Uterus (tissue), 4 donors: ENCODE measurements around the gene IL17B. TPM values are rescaled to one million over a fixed set of nuclear protein-coding genes. Genes with fewer than 3 reads are reported as not detected.

ENCODE experiments used
- DNase-seq, 2 donors: peaks; one replicate each; pipeline ENCODE4 v3.0.0-alpha.2; 2019 to 2020
- H3K27ac ChIP-seq, 2 donors: fragments of 200-600 bp; sonication (generic); 1 replicate in 1 of 2; 2 replicates in 1 of 2; pipeline ENCODE4 v1.5.1; 2016 to 2018
- H3K27me3 ChIP-seq, 2 donors: fragments of 200-600 bp; sonication (generic); one replicate each; pipeline ENCODE4 v1.5.1; 2018 to 2019; ENCODE audit warnings: control low read depth in 1 of 2
- H3K36me3 ChIP-seq, 2 donors: fragments of 200-600 bp; sonication (generic); one replicate each; pipeline ENCODE4 v1.5.1; 2019; ENCODE audit warnings: control low read depth in 1 of 2
- H3K4me1 ChIP-seq, 2 donors: fragments of 200-600 bp; sonication (generic); one replicate each; pipeline ENCODE4 v1.5.1; 2018 to 2019; ENCODE audit warnings: control low read depth in 1 of 2
- H3K4me3 ChIP-seq, 2 donors: fragments of 200-600 bp; sonication (generic); 1 replicate in 1 of 2; 2 replicates in 1 of 2; pipeline ENCODE4 v1.5.1; 2018 to 2019; ENCODE audit warnings: mild to moderate bottlenecking in 1 of 2
- H3K9me3 ChIP-seq, 2 donors: fragments of 200-600 bp; sonication (generic); one replicate each; pipeline ENCODE4 v1.5.1; 2019; ENCODE audit warnings: control low read depth in 1 of 2
- POLR2A ChIP-seq, 2 donors: fragments of 450-650 bp; IDR thresholded peaks; one replicate each; pipeline ENCODE4 v1.6.1; 2016; ENCODE audit warnings: antibody characterized with exemption in 2 of 2, mild to moderate bottlenecking in 1 of 2, moderate library complexity in 1 of 2
- intact Hi-C: fragments of 100-400 bp; cut with DNase I; formaldehyde crosslinking; loops from one replicate; pipeline ENCODE4 v1.15.1; 2023; ENCODE audit warnings: low total_unique reads
- total RNA-seq, 4 donors: library from RNA; depleted of rRNA in 3 of 4; stranded (reverse); fragments of >200 nt in 3 of 4; gene quantifications; one replicate each; pipeline versions ENCODE4 v1.1.0 to v1.2.4, GENCODE V29; 2014 to 2023
- TF ChIP-seq, protein P1 (sequence below), 4 experiments: fragments of 200-600 bp in 2 of 4; fragments of 450-650 bp in 2 of 4; sonication (generic) in 2 of 4; IDR thresholded peaks; one replicate each; pipeline ENCODE4 v1.5.1; 2016 to 2019; ENCODE audit warnings: antibody characterized with exemption in 4 of 4, mild to moderate bottlenecking in 2 of 4, moderate library complexity in 1 of 4
- donor health status: DM: yes; HTN: yes; CAD: no.

IL17B gene
- total RNA-seq, 4 donors from 2014 or later, result 1.6 to 2.3 TPM; not detected in 2

DNA sequence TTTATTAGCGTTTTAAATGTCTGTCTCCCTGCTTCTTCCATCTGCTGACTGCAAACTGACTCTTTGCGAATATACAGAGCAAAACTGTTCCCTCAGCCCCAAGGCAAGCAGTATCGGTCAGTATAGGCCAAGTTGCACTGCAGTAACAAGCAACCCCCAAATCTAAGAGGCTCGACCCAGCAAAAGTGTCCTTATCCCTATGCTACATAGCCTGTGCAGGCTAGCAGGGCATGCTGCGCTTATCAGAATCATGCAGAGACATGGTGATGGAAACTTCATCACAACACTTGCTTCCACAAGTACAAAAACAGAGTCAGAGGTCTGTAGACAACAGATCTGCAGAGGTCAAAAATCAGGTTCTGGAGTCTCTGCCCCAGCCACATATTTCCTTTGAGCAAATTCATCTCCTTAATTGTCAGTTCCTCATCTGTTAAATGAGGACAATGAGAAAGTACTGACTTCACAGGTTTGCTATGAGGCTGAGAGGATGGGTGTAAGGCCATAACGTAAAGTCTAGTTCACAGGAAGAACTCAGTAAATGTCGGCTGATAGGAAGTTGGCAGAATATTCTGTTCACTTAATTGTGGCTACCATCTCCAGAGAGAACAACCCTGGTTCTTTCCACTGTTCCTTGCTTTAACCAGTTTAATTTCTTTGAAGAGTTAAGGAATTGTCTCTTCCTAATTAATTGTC, 9.6 kb upstream of the IL17B start:
- H3K27me3 ChIP-seq, result no peaks in the 10 kb centered on the region
- no peak for DNase-seq
- H3K27ac ChIP-seq, result peak overlapping the region; percentile 93 to 95
- H3K4me3 ChIP-seq, result no peak overlapping the region
- no peaks in the 10 kb centered on the region for H3K36me3 ChIP-seq
- TF ChIP-seq POLR2A (IDR thresholded peaks at IDR 0.05), result no peak
- TF ChIP-seq, protein P1, sequence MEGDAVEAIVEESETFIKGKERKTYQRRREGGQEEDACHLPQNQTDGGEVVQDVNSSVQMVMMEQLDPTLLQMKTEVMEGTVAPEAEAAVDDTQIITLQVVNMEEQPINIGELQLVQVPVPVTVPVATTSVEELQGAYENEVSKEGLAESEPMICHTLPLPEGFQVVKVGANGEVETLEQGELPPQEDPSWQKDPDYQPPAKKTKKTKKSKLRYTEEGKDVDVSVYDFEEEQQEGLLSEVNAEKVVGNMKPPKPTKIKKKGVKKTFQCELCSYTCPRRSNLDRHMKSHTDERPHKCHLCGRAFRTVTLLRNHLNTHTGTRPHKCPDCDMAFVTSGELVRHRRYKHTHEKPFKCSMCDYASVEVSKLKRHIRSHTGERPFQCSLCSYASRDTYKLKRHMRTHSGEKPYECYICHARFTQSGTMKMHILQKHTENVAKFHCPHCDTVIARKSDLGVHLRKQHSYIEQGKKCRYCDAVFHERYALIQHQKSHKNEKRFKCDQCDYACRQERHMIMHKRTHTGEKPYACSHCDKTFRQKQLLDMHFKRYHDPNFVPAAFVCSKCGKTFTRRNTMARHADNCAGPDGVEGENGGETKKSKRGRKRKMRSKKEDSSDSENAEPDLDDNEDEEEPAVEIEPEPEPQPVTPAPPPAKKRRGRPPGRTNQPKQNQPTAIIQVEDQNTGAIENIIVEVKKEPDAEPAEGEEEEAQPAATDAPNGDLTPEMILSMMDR (IDR thresholded peaks at IDR 0.05), result no peak
- intact Hi-C loops, result no loop called here
- peaks cover 19 to 33% of the 10 kb centered on the region in 2 donors for H3K4me1 ChIP-seq
- H3K9me3 ChIP-seq, result no peaks in the 10 kb centered on the region

GRCh38 chr5:149387982-149388381, 8.9 kb upstream of the IL17B start:
- H3K27me3 ChIP-seq, result no peaks in the 10 kb centered on the region
- H3K36me3 ChIP-seq, result no peaks in the 10 kb centered on the region
- H3K4me3 ChIP-seq, result no peak overlapping the region
- TF ChIP-seq POLR2A (IDR thresholded peaks at IDR 0.05), result peak in 1 of 2 donors; percentile 16
- TF ChIP-seq, protein P1 (IDR thresholded peaks at IDR 0.05), result no peak
- peak overlapping the region; percentile 93 to 95 for H3K27ac ChIP-seq
- peak; percentile 80 to 93 for DNase-seq
- intact Hi-C loops, result no loop called here
- H3K4me1 ChIP-seq, result peaks cover 23 to 33% of the 10 kb centered on the region in 2 donors
- no peaks in the 10 kb centered on the region for H3K9me3 ChIP-seq

GRCh38 chr5:149387081-149387631, 8.1 kb upstream of the IL17B start:
- peaks cover 23 to 41% of the 10 kb centered on the region in 2 donors for H3K4me1 ChIP-seq
- H3K27ac ChIP-seq, result peak overlapping the region; percentile 93 to 95
- H3K9me3 ChIP-seq, result no peaks in the 10 kb centered on the region
- no peak overlapping the region for H3K4me3 ChIP-seq
- H3K36me3 ChIP-seq, result no peaks in the 10 kb centered on the region
- intact Hi-C loops, result no loop called here
- peak; percentile 65 for DNase-seq
- no peaks in the 10 kb centered on the region for H3K27me3 ChIP-seq
- TF ChIP-seq, protein P1 (IDR thresholded peaks at IDR 0.05), result no peak
- no peak for TF ChIP-seq POLR2A (IDR thresholded peaks at IDR 0.05)

GRCh38 chr5:149386166-149386565, 7.1 kb upstream of the IL17B start:
- DNase-seq, result peak; percentile 42 to 47
- H3K4me3 ChIP-seq, result no peak overlapping the region
- peaks cover 27 to 42% of the 10 kb centered on the region in 2 donors for H3K4me1 ChIP-seq
- no peaks in the 10 kb centered on the region for H3K36me3 ChIP-seq
- no peak for TF ChIP-seq POLR2A (IDR thresholded peaks at IDR 0.05)
- TF ChIP-seq, protein P1 (IDR thresholded peaks at IDR 0.05), result no peak
- H3K27ac ChIP-seq, result peak overlapping the region; percentile 93 to 95
- intact Hi-C loops, result no loop called here
- H3K9me3 ChIP-seq, result no peaks in the 10 kb centered on the region
- no peaks in the 10 kb centered on the region for H3K27me3 ChIP-seq

DNA sequence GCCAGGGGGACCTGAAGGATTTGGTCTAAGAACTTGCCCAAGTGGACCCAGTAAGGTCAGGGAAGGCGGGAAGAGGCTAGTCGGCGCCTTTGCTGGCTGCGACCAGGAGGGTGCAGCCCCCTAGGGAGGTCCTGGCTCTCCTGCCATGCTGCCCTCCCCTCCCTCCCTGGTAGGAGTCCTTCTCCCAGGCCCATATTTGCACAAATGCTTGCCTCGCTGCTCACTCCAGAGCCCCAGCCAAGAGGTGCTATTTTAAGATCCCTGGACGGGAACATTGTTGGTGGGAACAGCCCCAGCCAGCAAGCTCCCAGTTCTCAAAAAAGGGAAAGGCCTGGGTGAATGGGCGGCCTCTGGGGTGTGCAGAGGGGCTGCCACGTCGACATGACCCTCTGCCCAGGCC, 4.3 kb upstream of the IL17B start:
- no peak overlapping the region for H3K4me3 ChIP-seq
- H3K27ac ChIP-seq, result peak overlapping the region; percentile 93 to 95
- no peaks in the 10 kb centered on the region for H3K9me3 ChIP-seq
- H3K27me3 ChIP-seq, result no peaks in the 10 kb centered on the region
- peaks cover 13 to 31% of the 10 kb centered on the region in 2 donors for H3K4me1 ChIP-seq
- intact Hi-C loops, result loop anchor here (5.0 kb wide), 2 partner anchors 34 to 49 kb away; no protein-coding TSS in a partner anchor
- TF ChIP-seq, protein P1 (IDR thresholded peaks at IDR 0.05), result no peak
- peak; percentile 31 to 36 for TF ChIP-seq POLR2A (IDR thresholded peaks at IDR 0.05)
- DNase-seq, result peak; percentile 82 to 89
- no peaks in the 10 kb centered on the region for H3K36me3 ChIP-seq
